ENCODE results near the gene RANBP1.

Gene RANBP1

GRCh38 chr22:20175597-20175900 is 59.6 kb downstream of the RANBP1 start:
- no peak for DNase-seq (ENCODE audit: extremely low spot score)
- TF ChIP-seq NFRKB (IDR thresholded peaks at IDR 0.05) (no peak), FOXM1 (IDR thresholded peaks at IDR 0.05; ENCODE audit: borderline replicate concordance) (no peak), FOXA1 (IDR thresholded peaks at IDR 0.05) (no peak), LEF1 (IDR thresholded peaks at IDR 0.05; ENCODE audit: borderline replicate concordance) (no peak)
- ChIA-PET CTCF (interaction anchor here (1.0 to 1.8 kb wide), 2 partner anchors 63 to 83 kb away, joined by 4 read pairs; no protein-coding TSS in a partner anchor), POLR2A (no interaction called here)

GRCh38 chr22:20176421-20177085 is 60.6 kb downstream of the RANBP1 start:
- DNase-seq (ENCODE audit: extremely low spot score), result no peak
- POLR2A ChIA-PET, result no interaction called here
- CTCF ChIA-PET, result interaction anchor here (1.8 kb wide), 1 partner anchor 62 kb away, joined by 4 read pairs; no protein-coding TSS in a partner anchor
- TF ChIP-seq ZNF384 (IDR thresholded peaks at IDR 0.05) (no peak), ARNT (IDR thresholded peaks at IDR 0.05) (no peak), TARDBP (IDR thresholded peaks at IDR 0.05) (no peak), BHLHE40 (IDR thresholded peaks at IDR 0.05; ENCODE audit: borderline replicate concordance) (no peak), SP1 (IDR thresholded peaks at IDR 0.05) (no peak), L3MBTL2 (conservative IDR thresholded peaks at IDR 0.05) (no peak), CTBP1 (IDR thresholded peaks at IDR 0.05; ENCODE audit: borderline replicate concordance) (no peak), HDGF (IDR thresholded peaks at IDR 0.05; ENCODE audit: borderline replicate concordance) (no peak), FOXA1 (IDR thresholded peaks at IDR 0.05) (no peak)

Data from HEK293T (cell line).